Transverse colon (tissue), 4 donors: Measurements from ENCODE around the gene REEP1. TPM values are rescaled to one million over a fixed set of nuclear protein-coding genes. Genes with fewer than 3 reads are reported as not detected.

Experiments used
- DNase-seq: peaks from one replicate; pipeline ENCODE4 v3.0.0-alpha.2; 2019
- H3K27ac ChIP-seq, 4 donors: fragments of 200-600 bp; sonication (generic); 2 replicates each; pipeline ENCODE4 v1.5.1; 2016 to 2018; ENCODE audit warnings: inconsistent platforms in 4 of 4
- H3K27me3 ChIP-seq: fragments of 200-600 bp; sonication (generic); 2 replicates; pipeline ENCODE4 v1.5.1; 2017; ENCODE audit warnings: inconsistent platforms
- H3K36me3 ChIP-seq, 4 donors: fragments of 200-600 bp; sonication (generic); 2 replicates each; pipeline ENCODE4 v1.5.1; 2017 to 2019; ENCODE audit warnings: inconsistent platforms in 4 of 4
- H3K4me1 ChIP-seq, 4 donors: fragments of 200-600 bp; sonication (generic); 2 replicates each; pipeline ENCODE4 v1.5.1; 2017 to 2020; ENCODE audit warnings: inconsistent platforms in 4 of 4
- H3K4me3 ChIP-seq, 4 donors: fragments of 200-600 bp; sonication (generic); 1 replicate in 1 of 4; 2 replicates in 3 of 4; pipeline versions ENCODE4 v1.5.1 to v1.6.1; 2017 to 2019; ENCODE audit warnings: inconsistent platforms in 4 of 4
- H3K9me3 ChIP-seq, 2 donors: fragments of 200-600 bp; sonication (generic); 2 replicates each; pipeline ENCODE4 v1.5.1; 2017 to 2019; ENCODE audit warnings: inconsistent platforms in 2 of 2
- EP300 ChIP-seq: sonication (generic); formaldehyde crosslinking; IDR thresholded peaks from one replicate; pipeline ENCODE4 v1.6.1; 2017; ENCODE audit warnings: antibody characterized with exemption, low read depth
- POLR2A ChIP-seq: fragments of 450-650 bp; IDR thresholded peaks from one replicate; pipeline ENCODE4 v1.6.1; 2016; ENCODE audit warnings: antibody characterized with exemption, mild to moderate bottlenecking, moderate library complexity
- POLR2AphosphoS5 ChIP-seq, 3 donors: sonication (generic); formaldehyde crosslinking; IDR thresholded peaks; one replicate each; pipeline ENCODE4 v1.6.1; 2016; ENCODE audit warnings: antibody characterized with exemption in 3 of 3
- WGBS, 2 donors: methylation state at CpG; one replicate each; pipeline ENCODE4 v1.1.5; 2018; ENCODE audit warnings: low coverage in 1 of 2; 5-methylcytosine and 5-hydroxymethylcytosine counted together
- in situ Hi-C, 4 donors: fragments of 200-750 bp; cut with MboI; loops; one replicate each; pipeline versions ENCODE4 v1.15.0 to v1.15.1; 2017; ENCODE audit warnings: low sequenced_read_pairs in 3 of 4, low pct_ligation_motif_present in 1 of 4, low pct_unique_long_range_greater_than_20kb in 1 of 4
- intact Hi-C: fragments of 100-400 bp; cut with DNase I; formaldehyde crosslinking; loops from one replicate; pipeline ENCODE4 v1.15.1; 2023; ENCODE audit warnings: low total_unique reads
- total RNA-seq, 4 donors: library from RNA; depleted of rRNA; stranded (reverse); fragments of >200 nt; gene quantifications; one replicate each; pipeline ENCODE4 v1.1.0, GENCODE V29; 2016
- TF ChIP-seq, protein P1 (sequence below), 5 experiments: fragments of 200-600 bp in 3 of 5; fragments of 450-650 bp in 2 of 5; sonication (generic) in 3 of 5; IDR thresholded peaks; 1 replicate in 2 of 5; 2 replicates in 3 of 5; pipeline ENCODE4 v1.5.1; 2016 to 2017; ENCODE audit warnings: antibody characterized with exemption in 5 of 5, inconsistent platforms in 3 of 5, mild to moderate bottlenecking in 2 of 5, moderate library complexity in 1 of 5

Gene REEP1
- total RNA-seq, 4 donors from 2014 or later = 14.1 to 196 (median 32.3) TPM

DNA sequence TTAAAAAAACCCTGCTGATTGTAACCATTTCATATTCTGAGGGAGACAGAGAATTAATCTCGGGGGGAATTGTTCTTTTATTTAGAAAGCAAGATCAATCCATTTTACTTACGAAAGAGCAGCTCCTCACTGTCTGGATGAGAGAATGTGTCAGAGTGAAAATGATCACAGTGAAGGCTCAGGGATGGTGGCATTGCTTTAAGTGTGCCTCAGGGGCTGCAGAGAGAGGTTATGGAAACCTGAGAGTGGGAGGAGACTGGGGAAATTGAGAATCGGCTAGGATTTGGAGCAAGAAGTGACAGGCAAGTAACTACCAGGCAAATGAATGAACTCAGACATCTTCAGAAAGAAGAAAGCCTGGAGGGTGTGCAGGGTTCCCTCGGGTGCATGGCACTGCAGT lies 104.0 kb downstream of the REEP1 start:
- Histone ChIP-seq H3K27me3 (no peaks in the 10 kb centered on the region), H3K36me3 (no peaks in the 10 kb centered on the region), H3K4me1 (no peaks in the 10 kb centered on the region), H3K9me3 (no peaks in the 10 kb centered on the region), H3K4me3 (no peak overlapping the region), H3K27ac (no peak overlapping the region)
- WGBS, 2 donors = 55 to 60% methylated on average over 3 to 4 of the region's 4 CpGs
- DNase-seq = no peak
- in situ Hi-C loops (loop anchor here in 2 of 4 donors (10.0 to 25.0 kb wide), 2 partner anchors 121 to 129 kb away; no protein-coding TSS in a partner anchor), intact Hi-C loops (no loop called here)
- TF ChIP-seq EP300 (no peak), POLR2A (no peak), POLR2AphosphoS5 (IDR thresholded peaks at IDR 0.05) (no peak)
- TF ChIP-seq, protein P1, sequence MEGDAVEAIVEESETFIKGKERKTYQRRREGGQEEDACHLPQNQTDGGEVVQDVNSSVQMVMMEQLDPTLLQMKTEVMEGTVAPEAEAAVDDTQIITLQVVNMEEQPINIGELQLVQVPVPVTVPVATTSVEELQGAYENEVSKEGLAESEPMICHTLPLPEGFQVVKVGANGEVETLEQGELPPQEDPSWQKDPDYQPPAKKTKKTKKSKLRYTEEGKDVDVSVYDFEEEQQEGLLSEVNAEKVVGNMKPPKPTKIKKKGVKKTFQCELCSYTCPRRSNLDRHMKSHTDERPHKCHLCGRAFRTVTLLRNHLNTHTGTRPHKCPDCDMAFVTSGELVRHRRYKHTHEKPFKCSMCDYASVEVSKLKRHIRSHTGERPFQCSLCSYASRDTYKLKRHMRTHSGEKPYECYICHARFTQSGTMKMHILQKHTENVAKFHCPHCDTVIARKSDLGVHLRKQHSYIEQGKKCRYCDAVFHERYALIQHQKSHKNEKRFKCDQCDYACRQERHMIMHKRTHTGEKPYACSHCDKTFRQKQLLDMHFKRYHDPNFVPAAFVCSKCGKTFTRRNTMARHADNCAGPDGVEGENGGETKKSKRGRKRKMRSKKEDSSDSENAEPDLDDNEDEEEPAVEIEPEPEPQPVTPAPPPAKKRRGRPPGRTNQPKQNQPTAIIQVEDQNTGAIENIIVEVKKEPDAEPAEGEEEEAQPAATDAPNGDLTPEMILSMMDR (IDR thresholded peaks at IDR 0.05) = no peak

DNA sequence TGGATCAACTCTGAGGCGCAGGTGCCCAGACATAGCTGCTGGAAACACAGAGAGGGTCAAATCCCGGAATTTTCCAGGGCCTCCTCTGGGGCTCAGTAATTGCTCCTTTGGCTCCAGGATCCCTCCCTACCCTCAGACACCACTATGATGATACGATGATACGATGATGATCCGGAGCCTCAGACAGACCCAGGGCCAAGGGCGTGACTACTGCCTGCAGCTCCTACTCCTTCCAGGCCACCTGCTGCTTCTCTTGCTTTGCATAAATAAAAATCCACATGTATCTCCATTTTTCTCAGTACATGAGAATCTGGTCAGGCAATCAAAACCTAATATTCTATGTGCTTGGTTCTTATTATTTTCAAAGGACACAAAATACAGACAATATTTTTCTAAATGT lies 104.5 kb downstream of the REEP1 start:
- in situ Hi-C loops (loop anchor here in 2 of 4 donors (10.0 to 25.0 kb wide), 2 partner anchors 122 to 129 kb away; no protein-coding TSS in a partner anchor), intact Hi-C loops (no loop called here)

GRCh38 chr2:86232373-86232784 lies 105.0 kb downstream of the REEP1 start:
- 86% methylated on average over 15 of the region's 15 CpGs; no CpG with 5 or more reads in 1 of the 2 donors for WGBS, 2 donors
- intact Hi-C loops (no loop called here), in situ Hi-C loops (loop anchor here in 2 of 4 donors (10.0 to 25.0 kb wide), 2 partner anchors 122 to 130 kb away; no protein-coding TSS in a partner anchor)

More for the DNA sequence above, 104.5 kb downstream of the REEP1 start:
- Histone ChIP-seq H3K27ac (no peak overlapping the region), H3K4me3 (no peak overlapping the region), H3K4me1 (no peaks in the 10 kb centered on the region), H3K27me3 (no peaks in the 10 kb centered on the region), H3K9me3 (no peaks in the 10 kb centered on the region), H3K36me3 (no peaks in the 10 kb centered on the region)
- TF ChIP-seq POLR2A (no peak), POLR2AphosphoS5 (IDR thresholded peaks at IDR 0.05) (no peak), EP300 (no peak)
- TF ChIP-seq, protein P1 (IDR thresholded peaks at IDR 0.05) = no peak
- WGBS, 2 donors = 72 to 90% methylated on average over 4 to 6 of the region's 6 CpGs
- no peak for DNase-seq

GRCh38 chr2:86231680-86232372 lies 105.6 kb downstream of the REEP1 start:
- no peak overlapping the region for H3K27ac ChIP-seq
- no peak overlapping the region for H3K4me3 ChIP-seq
- intact Hi-C loops = no loop called here
- TF ChIP-seq, protein P1 (IDR thresholded peaks at IDR 0.05) = no peak
- TF ChIP-seq POLR2AphosphoS5 (IDR thresholded peaks at IDR 0.05) (no peak), EP300 (no peak), POLR2A (no peak)
- no peaks in the 10 kb centered on the region for H3K36me3 ChIP-seq
- no peak for DNase-seq
- no peaks in the 10 kb centered on the region for H3K9me3 ChIP-seq
- WGBS, 2 donors = 83 to 88% methylated on average over 3 to 13 of the region's 13 CpGs
- no peaks in the 10 kb centered on the region for H3K4me1 ChIP-seq
- H3K27me3 ChIP-seq = no peaks in the 10 kb centered on the region
- in situ Hi-C loops = loop anchor here in 2 of 4 donors (10.0 to 25.0 kb wide), 2 partner anchors 123 to 130 kb away; no protein-coding TSS in a partner anchor

More at GRCh38 chr2:86232373-86232784, 105.0 kb downstream of the REEP1 start:
- DNase-seq = no peak
- Histone ChIP-seq H3K4me3 (no peak overlapping the region), H3K27me3 (no peaks in the 10 kb centered on the region), H3K4me1 (no peaks in the 10 kb centered on the region), H3K27ac (no peak overlapping the region), H3K36me3 (no peaks in the 10 kb centered on the region), H3K9me3 (no peaks in the 10 kb centered on the region)
- TF ChIP-seq POLR2A = no peak
- no peak for TF ChIP-seq POLR2AphosphoS5 (IDR thresholded peaks at IDR 0.05)
- no peak for TF ChIP-seq EP300
- TF ChIP-seq, protein P1 (IDR thresholded peaks at IDR 0.05) = no peak
